ENCODE measurements around the gene CCL22. TPM values are rescaled to one million over a fixed set of nuclear protein-coding genes. Genes with fewer than 3 reads are reported as not detected.

Gene CCL22
- polyA plus RNA-seq, 2 of the 4 experiments (the other 2 are of a cell fraction), result not detected

DNA sequence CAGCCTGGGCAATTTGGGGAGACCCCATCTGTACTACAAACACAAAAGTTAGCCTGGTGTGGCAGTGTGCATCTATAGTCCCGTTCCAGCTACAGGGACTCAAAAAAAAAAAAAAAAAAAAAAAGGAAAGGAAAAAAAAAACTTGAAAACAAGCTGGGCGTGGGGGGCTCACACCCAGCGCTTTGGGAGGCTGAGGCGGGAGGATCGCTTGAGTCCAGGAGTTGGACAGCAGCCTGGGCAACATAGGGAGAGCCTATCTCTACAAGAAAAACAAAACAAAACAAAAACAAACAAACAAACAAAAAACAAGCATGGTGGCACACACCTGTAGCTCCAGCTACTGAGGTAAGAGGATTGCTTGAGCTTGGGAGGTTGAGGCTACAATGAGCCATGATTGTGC, 33.1 kb downstream of the CCL22 start:
- WGBS (ENCODE audit: missing lambda C conversion rate), result 43% methylated on average over 5 of the region's 5 CpGs
- CTCF ChIA-PET, result interaction anchor here (0.8 to 3.2 kb wide), 6 partner anchors 9 to 91 kb away, joined by 3 to 14 read pairs (median 5); no protein-coding TSS in a partner anchor

GRCh38 chr16:57392694-57393093, 34.1 kb downstream of the CCL22 start:
- WGBS (ENCODE audit: missing lambda C conversion rate), result 50% methylated on average over 1 of the region's 1 CpG
- ChIA-PET POLR2A (no interaction called here), CTCF (interaction anchor here (0.7 to 3.2 kb wide), 5 partner anchors 10 to 499 kb away, joined by 3 to 14 read pairs (median 5); no protein-coding TSS in a partner anchor)
- no peak for ATAC-seq
- no peak overlapping the region for H3K4me3 ChIP-seq
- H3K4me2 ChIP-seq, result no peak overlapping the region
- H3K4me1 ChIP-seq, result peaks cover 11% of the 10 kb centered on the region
- no peak overlapping the region for H3K27ac ChIP-seq
- no peak for TF ChIP-seq E2F6 (IDR thresholded peaks at IDR 0.05; ENCODE audit: borderline replicate concordance, low read depth)
- DNase-seq (ENCODE audit: low read depth in 1 of 2, low spot score in 1 of 2), result no peak
- no peaks in the 10 kb centered on the region for H3K9me3 ChIP-seq
- no peak for FAIRE-seq

More for the DNA sequence above, 33.1 kb downstream of the CCL22 start:
- no peak for FAIRE-seq
- Histone ChIP-seq H3K27ac (no peak overlapping the region), H3K9me3 (no peaks in the 10 kb centered on the region), H3K4me2 (no peak overlapping the region), H3K4me3 (no peak overlapping the region), H3K4me1 (peaks cover 11% of the 10 kb centered on the region)
- DNase-seq (ENCODE audit: low read depth in 1 of 2, low spot score in 1 of 2), result no peak
- no peak for ATAC-seq
- no peak for TF ChIP-seq EP300 (IDR thresholded peaks at IDR 0.05)
- TF ChIP-seq TFCP2L1 (CRISPR knock-in tag; IDR thresholded peaks at IDR 0.05), result no peak
- no peak for TF ChIP-seq FOXS1 (CRISPR knock-in tag; IDR thresholded peaks at IDR 0.05)
- TF ChIP-seq POLR2AphosphoS2 (conservative IDR thresholded peaks at IDR 0.05; ENCODE audit: low read length), result no peak
- no peak for TF ChIP-seq MAFK (IDR thresholded peaks at IDR 0.05; ENCODE audit: partially characterized antibody)
- no peak for TF ChIP-seq NFE2L2 (conservative IDR thresholded peaks at IDR 0.05; ENCODE audit: low read length)
- TF ChIP-seq POLR2A (IDR thresholded peaks at IDR 0.05; ENCODE audit: low read length), result no peak
- TF ChIP-seq ESRRA (IDR thresholded peaks at IDR 0.05; ENCODE audit: borderline replicate concordance, low read length), result no peak
- TF ChIP-seq MYC (IDR thresholded peaks at IDR 0.05; ENCODE audit: borderline replicate concordance, low read length), result no peak
- no peak for TF ChIP-seq HOXB5 (CRISPR knock-in tag; IDR thresholded peaks at IDR 0.05)
- no peak for TF ChIP-seq CBX2 (IDR thresholded peaks at IDR 0.05; ENCODE audit: borderline replicate concordance, low read depth)
- no peak for TF ChIP-seq FOSL2 (IDR thresholded peaks at IDR 0.05)
- TF ChIP-seq FOSL2 (CRISPR knock-in tag; IDR thresholded peaks at IDR 0.05), result no peak
- TF ChIP-seq NPAS2 (CRISPR knock-in tag; IDR thresholded peaks at IDR 0.05; ENCODE audit: borderline replicate concordance), result no peak
- TF ChIP-seq, protein P1, sequence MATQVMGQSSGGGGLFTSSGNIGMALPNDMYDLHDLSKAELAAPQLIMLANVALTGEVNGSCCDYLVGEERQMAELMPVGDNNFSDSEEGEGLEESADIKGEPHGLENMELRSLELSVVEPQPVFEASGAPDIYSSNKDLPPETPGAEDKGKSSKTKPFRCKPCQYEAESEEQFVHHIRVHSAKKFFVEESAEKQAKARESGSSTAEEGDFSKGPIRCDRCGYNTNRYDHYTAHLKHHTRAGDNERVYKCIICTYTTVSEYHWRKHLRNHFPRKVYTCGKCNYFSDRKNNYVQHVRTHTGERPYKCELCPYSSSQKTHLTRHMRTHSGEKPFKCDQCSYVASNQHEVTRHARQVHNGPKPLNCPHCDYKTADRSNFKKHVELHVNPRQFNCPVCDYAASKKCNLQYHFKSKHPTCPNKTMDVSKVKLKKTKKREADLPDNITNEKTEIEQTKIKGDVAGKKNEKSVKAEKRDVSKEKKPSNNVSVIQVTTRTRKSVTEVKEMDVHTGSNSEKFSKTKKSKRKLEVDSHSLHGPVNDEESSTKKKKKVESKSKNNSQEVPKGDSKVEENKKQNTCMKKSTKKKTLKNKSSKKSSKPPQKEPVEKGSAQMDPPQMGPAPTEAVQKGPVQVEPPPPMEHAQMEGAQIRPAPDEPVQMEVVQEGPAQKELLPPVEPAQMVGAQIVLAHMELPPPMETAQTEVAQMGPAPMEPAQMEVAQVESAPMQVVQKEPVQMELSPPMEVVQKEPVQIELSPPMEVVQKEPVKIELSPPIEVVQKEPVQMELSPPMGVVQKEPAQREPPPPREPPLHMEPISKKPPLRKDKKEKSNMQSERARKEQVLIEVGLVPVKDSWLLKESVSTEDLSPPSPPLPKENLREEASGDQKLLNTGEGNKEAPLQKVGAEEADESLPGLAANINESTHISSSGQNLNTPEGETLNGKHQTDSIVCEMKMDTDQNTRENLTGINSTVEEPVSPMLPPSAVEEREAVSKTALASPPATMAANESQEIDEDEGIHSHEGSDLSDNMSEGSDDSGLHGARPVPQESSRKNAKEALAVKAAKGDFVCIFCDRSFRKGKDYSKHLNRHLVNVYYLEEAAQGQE (IDR thresholded peaks at IDR 0.05), result no peak
- TF ChIP-seq ZFP36 (IDR thresholded peaks at IDR 0.05; ENCODE audit: borderline replicate concordance, partially characterized antibody), result no peak
- no peak for TF ChIP-seq ZSCAN20 (CRISPR knock-in tag; IDR thresholded peaks at IDR 0.05)
- TF ChIP-seq RFX5 (IDR thresholded peaks at IDR 0.05), result no peak
- TF ChIP-seq HEYL (CRISPR knock-in tag; IDR thresholded peaks at IDR 0.05), result no peak
- no peak for TF ChIP-seq HDAC2 (IDR thresholded peaks at IDR 0.05)
- POLR2A ChIA-PET, result interaction anchor here (0.6 to 0.7 kb wide), 2 partner anchors 10 to 71 kb away, joined by 3 to 7 read pairs; no protein-coding TSS in a partner anchor

GRCh38 chr16:57394444-57394843, 35.9 kb downstream of the CCL22 start:
- Histone ChIP-seq H3K9me3 (no peaks in the 10 kb centered on the region), H3K4me2 (no peak overlapping the region), H3K4me3 (no peak overlapping the region), H3K4me1 (no peaks in the 10 kb centered on the region), H3K27ac (no peak overlapping the region)
- DNase-seq (ENCODE audit: low read depth in 1 of 2, low spot score in 1 of 2), result no peak
- 38% methylated on average over 7 of the region's 7 CpGs for WGBS (ENCODE audit: missing lambda C conversion rate)
- no peak for FAIRE-seq
- TF ChIP-seq KDM1A (IDR thresholded peaks at IDR 0.05; ENCODE audit: low read depth) (no peak), BHLHE40 (IDR thresholded peaks at IDR 0.05; ENCODE audit: low read depth, low read length) (no peak), CHD4 (IDR thresholded peaks at IDR 0.05; ENCODE audit: borderline replicate concordance) (no peak), CEBPB (IDR thresholded peaks at IDR 0.05) (peak; percentile 28 to 51; a peak in 1 of 4 replicates)
- POLR2A ChIA-PET, result no interaction called here
- CTCF ChIA-PET, result interaction anchor here (0.8 to 3.0 kb wide), 9 partner anchors 9 to 94 kb away, joined by 3 to 14 read pairs (median 4); partner anchors contain the start of gene CCL17
- no peak for ATAC-seq

Measured in A549 (cell line).